Measurements from ENCODE around the gene CUX1. TPM values are rescaled to one million over a fixed set of nuclear protein-coding genes. Genes with fewer than 3 reads are reported as not detected.

The CUX1 gene
- total and polyA plus RNA-seq, 2 of the 13 experiments (the other 11 are each of a cell fraction or from before 2014, with no cell fraction given), result 13.7 to 14.9 TPM

GRCh38 chr7:101936223-101936610 lies 118.8 kb downstream of the CUX1 start:
- POLR2A ChIA-PET, result no interaction called here
- no peaks in the 10 kb centered on the region for H3K27me3 ChIP-seq (ENCODE audit: control insufficient read depth in 1 of 2, insufficient read depth in 2 of 2, low read length in 2 of 2)
- H3K9ac ChIP-seq (ENCODE audit: insufficient read depth, low read depth, low read length), result no peak overlapping the region
- H3K4me1 ChIP-seq (ENCODE audit: insufficient read depth, low read length), result peaks cover 21% of the 10 kb centered on the region
- peaks cover 1 to 4% of the 10 kb centered on the region in 2 experiments; a peak in 3 of 5 replicates for H3K36me3 ChIP-seq (replicated peaks in 1 of 2; ENCODE audit: control insufficient read depth in 1 of 2, insufficient read depth in 2 of 2, low read length in 2 of 2)
- no peak overlapping the region for H3K4me2 ChIP-seq (ENCODE audit: low read depth, low read length)
- H3K9me3 ChIP-seq (ENCODE audit: low read length), result no peaks in the 10 kb centered on the region
- 97% methylated on average over 13 of the region's 13 CpGs for WGBS (ENCODE audit: low lambda C conversion rate)
- no peak overlapping the region for H3K4me3 ChIP-seq (replicated peaks in 1 of 3; ENCODE audit: insufficient read depth in 1 of 3, low read depth in 2 of 3, low read length in 3 of 3)
- TF ChIP-seq SUZ12 (IDR thresholded peaks at IDR 0.05; ENCODE audit: low read depth, low read length) (no peak), ZNF274 (CRISPR knock-in tag; IDR thresholded peaks at IDR 0.05) (no peak), CBX2 (IDR thresholded peaks at IDR 0.05; ENCODE audit: low read depth, low read length) (no peak), CBX2 (CRISPR knock-in tag; IDR thresholded peaks at IDR 0.05; ENCODE audit: low read depth) (no peak), AGO2 (optimal IDR thresholded peaks at IDR 0.05; ENCODE audit: low read depth, low read length) (no peak), ZNF276 (CRISPR knock-in tag; IDR thresholded peaks at IDR 0.05; ENCODE audit: low read depth) (no peak)
- no peak overlapping the region for H2AFZ ChIP-seq (ENCODE audit: low read length)
- no peak overlapping the region for H3K27ac ChIP-seq (ENCODE audit: extremely low read length, insufficient read depth, low read length)
- no TSS peak for BruUV-seq (replicated peaks)
- in situ Hi-C loops (cut with HindIII; ENCODE audit: extremely low pct_ligation_motif_present, low pct_unique_long_range_greater_than_20kb), result no loop called here
- FAIRE-seq, result no peak
- peaks cover 5% of the 10 kb centered on the region for H3K79me2 ChIP-seq (ENCODE audit: insufficient read depth, low read length)
- DNase-seq (ENCODE audit: low spot score), result no peak
- 0 out of 2 replicates have a peak, but pooled peaks cover 2% of the 10 kb centered on the region for H4K20me1 ChIP-seq (ENCODE audit: insufficient read depth, low read length)
- intact Hi-C loops (cut with micrococcal nuclease; ENCODE audit: unreplicated experiment), result no loop called here
- ATAC-seq, result no peak
- CTCF ChIA-PET (ENCODE audit: low intra/inter-chr PET ratio, low total read pairs), result no interaction called here

GRCh38 chr7:101936611-101937231 lies 119.3 kb downstream of the CUX1 start:
- no peak overlapping the region for H3K4me3 ChIP-seq (replicated peaks in 1 of 3; ENCODE audit: insufficient read depth in 1 of 3, low read depth in 2 of 3, low read length in 3 of 3)
- H3K9ac ChIP-seq (ENCODE audit: insufficient read depth, low read depth, low read length), result no peak overlapping the region
- ChIA-PET CTCF (ENCODE audit: low intra/inter-chr PET ratio, low total read pairs) (no interaction called here), POLR2A (no interaction called here)
- ATAC-seq (no peak), FAIRE-seq (no peak), DNase-seq (ENCODE audit: low spot score) (no peak)
- no peak overlapping the region for H3K27ac ChIP-seq (ENCODE audit: extremely low read length, insufficient read depth, low read length)
- peaks cover 1 to 4% of the 10 kb centered on the region in 2 experiments; a peak in 3 of 5 replicates for H3K36me3 ChIP-seq (replicated peaks in 1 of 2; ENCODE audit: control insufficient read depth in 1 of 2, insufficient read depth in 2 of 2, low read length in 2 of 2)
- no peaks in the 10 kb centered on the region for H3K27me3 ChIP-seq (ENCODE audit: control insufficient read depth in 1 of 2, insufficient read depth in 2 of 2, low read length in 2 of 2)
- no peak overlapping the region for H2AFZ ChIP-seq (ENCODE audit: low read length)
- in situ Hi-C loops (cut with HindIII; ENCODE audit: extremely low pct_ligation_motif_present, low pct_unique_long_range_greater_than_20kb), result no loop called here
- H3K4me1 ChIP-seq (ENCODE audit: insufficient read depth, low read length), result peaks cover 21% of the 10 kb centered on the region
- peak in 1 of 2 experiments; percentile 25; a peak in 1 of 4 replicates for TF ChIP-seq MAFK (conservative IDR thresholded peaks at IDR 0.05 in 1 of 2, IDR thresholded peaks at IDR 0.05 in 1 of 2; ENCODE audit: low read length in 2 of 2)
- TF ChIP-seq, protein P1, sequence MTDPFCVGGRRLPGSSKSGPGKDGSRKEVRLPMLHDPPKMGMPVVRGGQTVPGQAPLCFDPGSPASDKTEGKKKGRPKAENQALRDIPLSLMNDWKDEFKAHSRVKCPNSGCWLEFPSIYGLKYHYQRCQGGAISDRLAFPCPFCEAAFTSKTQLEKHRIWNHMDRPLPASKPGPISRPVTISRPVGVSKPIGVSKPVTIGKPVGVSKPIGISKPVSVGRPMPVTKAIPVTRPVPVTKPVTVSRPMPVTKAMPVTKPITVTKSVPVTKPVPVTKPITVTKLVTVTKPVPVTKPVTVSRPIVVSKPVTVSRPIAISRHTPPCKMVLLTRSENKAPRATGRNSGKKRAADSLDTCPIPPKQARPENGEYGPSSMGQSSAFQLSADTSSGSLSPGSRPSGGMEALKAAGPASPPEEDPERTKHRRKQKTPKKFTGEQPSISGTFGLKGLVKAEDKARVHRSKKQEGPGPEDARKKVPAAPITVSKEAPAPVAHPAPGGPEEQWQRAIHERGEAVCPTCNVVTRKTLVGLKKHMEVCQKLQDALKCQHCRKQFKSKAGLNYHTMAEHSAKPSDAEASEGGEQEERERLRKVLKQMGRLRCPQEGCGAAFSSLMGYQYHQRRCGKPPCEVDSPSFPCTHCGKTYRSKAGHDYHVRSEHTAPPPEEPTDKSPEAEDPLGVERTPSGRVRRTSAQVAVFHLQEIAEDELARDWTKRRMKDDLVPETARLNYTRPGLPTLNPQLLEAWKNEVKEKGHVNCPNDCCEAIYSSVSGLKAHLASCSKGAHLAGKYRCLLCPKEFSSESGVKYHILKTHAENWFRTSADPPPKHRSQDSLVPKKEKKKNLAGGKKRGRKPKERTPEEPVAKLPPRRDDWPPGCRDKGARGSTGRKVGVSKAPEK (CRISPR knock-in tag; IDR thresholded peaks at IDR 0.05; ENCODE audit: borderline replicate concordance), result no peak
- H4K20me1 ChIP-seq (ENCODE audit: insufficient read depth, low read length), result 0 out of 2 replicates have a peak, but pooled peaks cover 2% of the 10 kb centered on the region
- no peaks in the 10 kb centered on the region for H3K9me3 ChIP-seq (ENCODE audit: low read length)
- intact Hi-C loops (cut with micrococcal nuclease; ENCODE audit: unreplicated experiment), result no loop called here
- peaks cover 6% of the 10 kb centered on the region for H3K79me2 ChIP-seq (ENCODE audit: insufficient read depth, low read length)
- BruUV-seq (replicated peaks), result no TSS peak
- H3K4me2 ChIP-seq (ENCODE audit: low read depth, low read length), result no peak overlapping the region
- 96% methylated on average over 12 of the region's 19 CpGs for WGBS (ENCODE audit: low lambda C conversion rate)
